Measurements from ENCODE around the gene BBOF1. TPM values are rescaled to one million over a fixed set of nuclear protein-coding genes. Genes with fewer than 3 reads are reported as not detected.

BBOF1 gene
- total and polyA plus RNA-seq, 2 donors (not counting 3 experiments of a cell fraction or from before 2014, with no cell fraction given): 0.63 to 2.3 TPM

- Histone ChIP-seq H3K27ac (ENCODE audit: insufficient read depth, low read depth, low read length) (no peak overlapping the region), H3K36me3 (ENCODE audit: control insufficient read depth in 2 of 2, extremely low read depth in 1 of 2, insufficient read depth in 2 of 2, low read length in 2 of 2) (no peaks in the 10 kb centered on the region), H3K27me3 (ENCODE audit: control insufficient read depth in 2 of 2, insufficient read depth in 2 of 2, low read length in 2 of 2) (no peaks in the 10 kb centered on the region), H3K4me2 (ENCODE audit: insufficient read depth, low read length) (no peak overlapping the region), H3K79me2 (ENCODE audit: control insufficient read depth, insufficient read depth, low read length) (no peaks in the 10 kb centered on the region), H3K9me1 (replicated peaks; ENCODE audit: control insufficient read depth, extremely low read depth, insufficient read depth, low read length) (no peaks in the 10 kb centered on the region), H3K9me3 (replicated peaks; ENCODE audit: control insufficient read depth, insufficient read depth, low read length) (no peaks in the 10 kb centered on the region), H4K20me1 (replicated peaks; ENCODE audit: control insufficient read depth, extremely low read depth, insufficient read depth, low read length) (no peaks in the 10 kb centered on the region), H3K4me1 (ENCODE audit: control insufficient read depth, extremely low read depth, insufficient read depth, low read length) (no peaks in the 10 kb centered on the region), H3K4me3 (replicated peaks in 1 of 3; ENCODE audit: insufficient read depth in 1 of 3, low read depth in 1 of 3, low read length in 3 of 3) (no peak overlapping the region), H3K9ac (replicated peaks; ENCODE audit: extremely low read depth, insufficient read depth, low read length) (no peak overlapping the region), H2AFZ (ENCODE audit: low read depth, low read length) (no peak overlapping the region)
- no TSS peak for BruUV-seq (replicated peaks)
- FAIRE-seq (no peak), DNase-seq (ENCODE audit: low read depth, low spot score) (no peak)
- intact Hi-C loops (cut with micrococcal nuclease): no loop called here
- ChIA-PET CTCF (no interaction called here), POLR2A (interaction anchor here (0.7 kb wide), 1 partner anchor 69 kb away, joined by 4 read pairs; no protein-coding TSS in a partner anchor)
- TF ChIP-seq POLR2AphosphoS5 (IDR thresholded peaks at IDR 0.05; ENCODE audit: insufficient read depth, low read depth, low read length) (no peak), CTCF (IDR thresholded peaks at IDR 0.05; ENCODE audit: extremely low read depth in 1 of 2, insufficient read depth in 1 of 2, low read depth in 1 of 2, low read length in 2 of 2) (no peak), JUN (IDR thresholded peaks at IDR 0.05; ENCODE audit: borderline replicate concordance, insufficient read depth, insufficient read length, low read depth) (no peak), GATA2 (IDR thresholded peaks at IDR 0.05; ENCODE audit: insufficient read depth, insufficient read length, low read depth, low read length) (no peak)
- dilution Hi-C loops (cut with MboI; ENCODE audit: extremely low pct_ligation_motif_present, low sequenced_read_pairs): no loop called here
Measured at GRCh38 chr14:73976125-73976524, 43.0 kb upstream of the BBOF1 start.

- no peak for TF ChIP-seq JUN (IDR thresholded peaks at IDR 0.05; ENCODE audit: borderline replicate concordance, insufficient read depth, insufficient read length, low read depth)
- no peak for TF ChIP-seq EZH2 (IDR thresholded peaks at IDR 0.05; ENCODE audit: borderline replicate concordance, low read depth, low read length, severe bottlenecking)
- Histone ChIP-seq H3K27ac (ENCODE audit: insufficient read depth, low read depth, low read length) (no peak overlapping the region), H3K9me1 (replicated peaks; ENCODE audit: control insufficient read depth, extremely low read depth, insufficient read depth, low read length) (no peaks in the 10 kb centered on the region), H3K36me3 (ENCODE audit: control insufficient read depth in 2 of 2, extremely low read depth in 1 of 2, insufficient read depth in 2 of 2, low read length in 2 of 2) (no peaks in the 10 kb centered on the region), H2AFZ (ENCODE audit: low read depth, low read length) (no peak overlapping the region), H3K4me1 (ENCODE audit: control insufficient read depth, extremely low read depth, insufficient read depth, low read length) (no peaks in the 10 kb centered on the region), H3K9ac (replicated peaks; ENCODE audit: extremely low read depth, insufficient read depth, low read length) (no peak overlapping the region), H3K27me3 (ENCODE audit: control insufficient read depth in 2 of 2, insufficient read depth in 2 of 2, low read length in 2 of 2) (no peaks in the 10 kb centered on the region), H3K79me2 (ENCODE audit: control insufficient read depth, insufficient read depth, low read length) (no peaks in the 10 kb centered on the region), H4K20me1 (replicated peaks; ENCODE audit: control insufficient read depth, extremely low read depth, insufficient read depth, low read length) (no peaks in the 10 kb centered on the region), H3K4me3 (replicated peaks in 1 of 3; ENCODE audit: insufficient read depth in 1 of 3, low read depth in 1 of 3, low read length in 3 of 3) (no peak overlapping the region), H3K4me2 (ENCODE audit: insufficient read depth, low read length) (no peak overlapping the region), H3K9me3 (replicated peaks; ENCODE audit: control insufficient read depth, insufficient read depth, low read length) (no peaks in the 10 kb centered on the region)
- ChIA-PET POLR2A (no interaction called here), CTCF (interaction anchor here (1.2 kb wide), 1 partner anchor 16 kb away, joined by 3 read pairs; no protein-coding TSS in a partner anchor)
- intact Hi-C loops (cut with micrococcal nuclease): no loop called here
- dilution Hi-C loops (cut with MboI; ENCODE audit: extremely low pct_ligation_motif_present, low sequenced_read_pairs): no loop called here
- no TSS peak for BruUV-seq (replicated peaks)
- DNase-seq (ENCODE audit: low read depth, low spot score) (no peak), FAIRE-seq (no peak)
Measured at GRCh38 chr14:73977896-73978295, 41.3 kb upstream of the BBOF1 start.

Measured in endothelial cell of umbilical vein (primary cell).